ENCODE data around the gene TSNAXIP1. TPM values are rescaled to one million over a fixed set of nuclear protein-coding genes. Genes with fewer than 3 reads are reported as not detected.

TSNAXIP1 gene
- total and polyA plus RNA-seq, 9 donors = 2.4 to 13.1 (median 3.2) TPM

- TF ChIP-seq POLR2A (IDR thresholded peaks at IDR 0.05) = no peak
- no peak for TF ChIP-seq EP300 (IDR thresholded peaks at IDR 0.05)
- TF ChIP-seq CTCF (IDR thresholded peaks at IDR 0.05) = no peak
- intact Hi-C loops (cut with DNase I) = no loop called here
- no peaks in the 10 kb centered on the region for H3K36me3 ChIP-seq
- DNase-seq = no peak
- no peak overlapping the region for H3K27ac ChIP-seq
- peaks cover 4% of the 10 kb centered on the region for H3K4me1 ChIP-seq (ENCODE audit: insufficient read depth)
- no peak overlapping the region for H3K4me3 ChIP-seq
- 86 to 87% (median 86%) methylated on average over 2 of the region's 2 CpGs for WGBS, 3 donors
- no peaks in the 10 kb centered on the region for H3K9me3 ChIP-seq
- no peaks in the 10 kb centered on the region for H3K27me3 ChIP-seq
These were observed 31.1 kb downstream of the TSNAXIP1 start for GRCh38 chr16:67837811-67838210.

- Histone ChIP-seq H3K4me1 (ENCODE audit: insufficient read depth) (peaks cover 9% of the 10 kb centered on the region), H3K4me3 (peak overlapping the region; percentile 85), H3K9me3 (no peaks in the 10 kb centered on the region), H3K27ac (peak overlapping the region in 1 of 2 donors; percentile 98), H3K36me3 (no peaks in the 10 kb centered on the region), H3K27me3 (no peaks in the 10 kb centered on the region)
- WGBS, 3 donors = 40 to 42% (median 40%) methylated on average over 16 to 17 of the region's 17 CpGs
- no peak for DNase-seq
- TF ChIP-seq EP300 (IDR thresholded peaks at IDR 0.05) (no peak), CTCF (IDR thresholded peaks at IDR 0.05) (no peak), POLR2A (IDR thresholded peaks at IDR 0.05) (no peak)
- intact Hi-C loops (cut with DNase I) = no loop called here
These were observed 34.6 kb downstream of the TSNAXIP1 start for GRCh38 chr16:67841198-67841815.

GRCh38 chr16:67841816-67842508, 35.3 kb downstream of the TSNAXIP1 start, which contains the start of gene THAP11:
Gene THAP11 (plus strand): TSS chr16:67842320. CDS start chr16:67842555, 235 bp downstream.
- Histone ChIP-seq H3K4me3 (peak within 1 kb of the TSS; percentile 85), H3K4me1 (ENCODE audit: insufficient read depth) (peaks cover 9% of the 10 kb centered on the region), H3K36me3 (no peaks in the 10 kb centered on the region), H3K9me3 (no peaks in the 10 kb centered on the region), H3K27ac (peak within 1 kb of the TSS; percentile 98 to 100), H3K27me3 (no peaks in the 10 kb centered on the region)
- DNase-seq = peak; percentile 93 to 96 (median 95)
- TF ChIP-seq POLR2A (IDR thresholded peaks at IDR 0.05) (peak; percentile 74), CTCF (IDR thresholded peaks at IDR 0.05) (peak; percentile 85 to 98 (median 91)), EP300 (IDR thresholded peaks at IDR 0.05) (no peak)
- 0% methylated on average over 48 to 83 of the region's 83 CpGs for WGBS, 3 donors
- intact Hi-C loops (cut with DNase I) = no loop called here

- peak; percentile 50 to 64 (median 56) for DNase-seq
These were observed 36.0 kb downstream of the TSNAXIP1 start for GRCh38 chr16:67842509-67843342.

More at GRCh38 chr16:67842509-67843342, 36.0 kb downstream of the TSNAXIP1 start:
- peak overlapping the region; percentile 85 for H3K4me3 ChIP-seq
- no peaks in the 10 kb centered on the region for H3K27me3 ChIP-seq
- no peak for TF ChIP-seq EP300 (IDR thresholded peaks at IDR 0.05)
- TF ChIP-seq POLR2A (IDR thresholded peaks at IDR 0.05) = no peak
- peak in 1 of 3 donors; percentile 18 for TF ChIP-seq CTCF (IDR thresholded peaks at IDR 0.05)
- H3K36me3 ChIP-seq = no peaks in the 10 kb centered on the region
- H3K4me1 ChIP-seq (ENCODE audit: insufficient read depth) = peaks cover 9% of the 10 kb centered on the region
- peak overlapping the region; percentile 98 to 100 for H3K27ac ChIP-seq
- WGBS, 3 donors = 0 to 1% (median 0%) methylated on average over 52 to 67 of the region's 67 CpGs
- intact Hi-C loops (cut with DNase I) = no loop called here
- H3K9me3 ChIP-seq = no peaks in the 10 kb centered on the region
